Measurements from ENCODE around the gene MANF.

The MANF gene

GRCh38 chr3:51378065-51378464 is 7.0 kb upstream of the MANF start:
- Histone ChIP-seq H2AK5ac (ENCODE audit: low read length) (no peak overlapping the region), H3K18ac (ENCODE audit: low read length) (no peak overlapping the region), H2AFZ (ENCODE audit: insufficient read depth, low read length, poor library complexity) (no peak overlapping the region), H2BK120ac (ENCODE audit: insufficient read depth, low read length, poor library complexity) (no peak overlapping the region), H3K79me1 (ENCODE audit: low read length) (no peaks in the 10 kb centered on the region), H2BK5ac (ENCODE audit: low read depth, low read length, poor library complexity) (no peak overlapping the region), H3K27me3 (ENCODE audit: insufficient read depth, low read length) (no peaks in the 10 kb centered on the region), H3K9ac (ENCODE audit: low read length) (no peak overlapping the region), H4K91ac (ENCODE audit: low read depth, low read length) (no peak overlapping the region), H3K14ac (ENCODE audit: low read length) (no peak overlapping the region), H3K4me2 (ENCODE audit: low read length) (no peak overlapping the region), H3K4me3 (ENCODE audit: low read depth, low read length) (no peak overlapping the region), H4K12ac (ENCODE audit: low read depth, low read length) (no peak overlapping the region), H3K4me1 (ENCODE audit: control insufficient read depth in 1 of 2, insufficient read depth in 2 of 2, low read length in 2 of 2) (peaks cover 0 to 1% of the 10 kb centered on the region in 2 experiments), H3K9me3 (ENCODE audit: insufficient read depth, low read depth, low read length) (peaks cover under 1% of the 10 kb centered on the region), H3K27ac (ENCODE audit: low read depth, low read length) (no peak overlapping the region), H2BK12ac (ENCODE audit: low read length) (no peak overlapping the region), H3K4ac (ENCODE audit: low read depth, low read length) (no peak overlapping the region), H4K8ac (ENCODE audit: low read depth, low read length) (no peak overlapping the region), H3K36me3 (ENCODE audit: control insufficient read depth in 1 of 2, insufficient read depth in 2 of 2, low read length in 2 of 2) (peaks cover 5 to 26% of the 10 kb centered on the region in 2 experiments), H3K23ac (ENCODE audit: low read length) (no peak overlapping the region), H3K79me2 (ENCODE audit: control insufficient read depth, insufficient read depth, low read length, poor library complexity) (no peaks in the 10 kb centered on the region)
- no CpG with 5 or more reads among the region's 5 CpGs for WGBS (ENCODE audit: extremely low coverage, insufficient coverage, insufficient read length)
- DNase-seq, result no peak

DNA sequence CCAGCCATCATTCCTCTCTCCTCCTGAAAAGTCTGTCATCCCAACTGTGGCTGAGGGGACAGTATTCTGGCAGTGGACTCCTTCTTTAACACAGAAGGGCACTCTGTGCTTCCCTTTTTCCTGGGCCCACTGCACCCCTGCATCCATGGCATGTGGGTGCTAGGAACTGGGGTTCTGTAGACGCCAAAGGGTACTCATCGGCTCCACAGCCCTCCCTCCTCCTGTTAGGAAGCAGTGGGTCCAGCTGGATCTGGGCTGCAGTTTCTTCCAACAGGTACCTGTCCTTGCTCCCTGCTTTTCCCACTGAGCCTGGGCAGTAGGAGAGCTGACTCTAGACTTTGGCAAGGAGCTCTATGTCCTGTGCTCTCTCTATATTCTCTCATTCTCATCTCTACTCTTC is 6.4 kb upstream of the MANF start:
- no peak overlapping the region for H2BK120ac ChIP-seq (ENCODE audit: insufficient read depth, low read length, poor library complexity)
- H3K14ac ChIP-seq (ENCODE audit: low read length), result no peak overlapping the region

DNA sequence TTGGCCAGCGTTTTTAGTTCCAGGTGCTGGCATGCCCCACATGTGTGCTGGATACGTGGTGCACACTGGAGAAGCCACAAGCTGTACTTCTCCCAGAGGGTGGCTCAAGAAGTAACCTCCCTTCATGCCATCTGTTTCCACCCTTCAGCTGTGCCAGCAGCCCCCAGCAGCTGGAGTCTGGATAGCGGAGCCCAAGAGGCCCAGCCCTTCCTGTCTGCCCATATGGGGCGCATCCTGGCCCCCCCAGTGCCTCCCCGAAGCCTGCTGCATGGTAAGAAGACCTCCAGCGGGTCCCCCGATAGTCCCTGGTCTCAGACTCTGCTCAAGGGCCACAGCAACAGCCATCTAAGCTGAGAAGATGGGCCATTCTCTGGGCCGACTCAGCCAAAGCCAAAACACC is 5.8 kb upstream of the MANF start:
- Histone ChIP-seq H3K4me1 (ENCODE audit: control insufficient read depth in 1 of 2, insufficient read depth in 2 of 2, low read length in 2 of 2) (peaks cover 0 to 7% of the 10 kb centered on the region in 2 experiments), H3K27me3 (ENCODE audit: insufficient read depth, low read length) (no peaks in the 10 kb centered on the region), H4K8ac (ENCODE audit: low read depth, low read length) (no peak overlapping the region), H3K27ac (ENCODE audit: low read depth, low read length) (no peak overlapping the region), H3K9me3 (ENCODE audit: insufficient read depth, low read depth, low read length) (peaks cover 2% of the 10 kb centered on the region), H4K91ac (ENCODE audit: low read depth, low read length) (no peak overlapping the region), H2AFZ (ENCODE audit: insufficient read depth, low read length, poor library complexity) (no peak overlapping the region), H3K4me2 (ENCODE audit: low read length) (no peak overlapping the region), H3K9ac (ENCODE audit: low read length) (no peak overlapping the region), H3K79me2 (ENCODE audit: control insufficient read depth, insufficient read depth, low read length, poor library complexity) (peaks cover 3% of the 10 kb centered on the region), H3K4ac (ENCODE audit: low read depth, low read length) (no peak overlapping the region), H3K36me3 (ENCODE audit: control insufficient read depth in 1 of 2, insufficient read depth in 2 of 2, low read length in 2 of 2) (peaks cover 3 to 21% of the 10 kb centered on the region in 2 experiments), H3K23ac (ENCODE audit: low read length) (no peak overlapping the region), H2BK120ac (ENCODE audit: insufficient read depth, low read length, poor library complexity) (no peak overlapping the region), H3K79me1 (ENCODE audit: low read length) (peaks cover 2% of the 10 kb centered on the region), H4K12ac (ENCODE audit: low read depth, low read length) (no peak overlapping the region), H3K4me3 (ENCODE audit: low read depth, low read length) (no peak overlapping the region), H2BK12ac (ENCODE audit: low read length) (no peak overlapping the region), H3K18ac (ENCODE audit: low read length) (no peak overlapping the region), H2AK5ac (ENCODE audit: low read length) (no peak overlapping the region), H3K14ac (ENCODE audit: low read length) (no peak overlapping the region), H2BK5ac (ENCODE audit: low read depth, low read length, poor library complexity) (no peak overlapping the region)
- WGBS (ENCODE audit: extremely low coverage, insufficient coverage, insufficient read length), result no CpG with 5 or more reads among the region's 8 CpGs
- no peak for DNase-seq

More for the DNA sequence above, 6.4 kb upstream of the MANF start:
- Histone ChIP-seq H3K4me2 (ENCODE audit: low read length) (no peak overlapping the region), H2AFZ (ENCODE audit: insufficient read depth, low read length, poor library complexity) (no peak overlapping the region), H3K9ac (ENCODE audit: low read length) (no peak overlapping the region), H3K27ac (ENCODE audit: low read depth, low read length) (no peak overlapping the region), H2BK5ac (ENCODE audit: low read depth, low read length, poor library complexity) (no peak overlapping the region), H2AK5ac (ENCODE audit: low read length) (no peak overlapping the region), H2BK12ac (ENCODE audit: low read length) (no peak overlapping the region), H3K9me3 (ENCODE audit: insufficient read depth, low read depth, low read length) (peaks cover 2% of the 10 kb centered on the region), H3K79me1 (ENCODE audit: low read length) (no peaks in the 10 kb centered on the region), H4K8ac (ENCODE audit: low read depth, low read length) (no peak overlapping the region), H3K23ac (ENCODE audit: low read length) (no peak overlapping the region), H3K4me1 (ENCODE audit: control insufficient read depth in 1 of 2, insufficient read depth in 2 of 2, low read length in 2 of 2) (peaks cover 0 to 5% of the 10 kb centered on the region in 2 experiments), H3K27me3 (ENCODE audit: insufficient read depth, low read length) (no peaks in the 10 kb centered on the region), H4K12ac (ENCODE audit: low read depth, low read length) (no peak overlapping the region), H3K4ac (ENCODE audit: low read depth, low read length) (no peak overlapping the region), H3K79me2 (ENCODE audit: control insufficient read depth, insufficient read depth, low read length, poor library complexity) (no peaks in the 10 kb centered on the region), H4K91ac (ENCODE audit: low read depth, low read length) (no peak overlapping the region), H3K18ac (ENCODE audit: low read length) (no peak overlapping the region), H3K36me3 (ENCODE audit: control insufficient read depth in 1 of 2, insufficient read depth in 2 of 2, low read length in 2 of 2) (peaks cover 3 to 26% of the 10 kb centered on the region in 2 experiments), H3K4me3 (ENCODE audit: low read depth, low read length) (no peak overlapping the region)
- DNase-seq, result no peak
- no CpG with 5 or more reads among the region's 2 CpGs for WGBS (ENCODE audit: extremely low coverage, insufficient coverage, insufficient read length)

DNA sequence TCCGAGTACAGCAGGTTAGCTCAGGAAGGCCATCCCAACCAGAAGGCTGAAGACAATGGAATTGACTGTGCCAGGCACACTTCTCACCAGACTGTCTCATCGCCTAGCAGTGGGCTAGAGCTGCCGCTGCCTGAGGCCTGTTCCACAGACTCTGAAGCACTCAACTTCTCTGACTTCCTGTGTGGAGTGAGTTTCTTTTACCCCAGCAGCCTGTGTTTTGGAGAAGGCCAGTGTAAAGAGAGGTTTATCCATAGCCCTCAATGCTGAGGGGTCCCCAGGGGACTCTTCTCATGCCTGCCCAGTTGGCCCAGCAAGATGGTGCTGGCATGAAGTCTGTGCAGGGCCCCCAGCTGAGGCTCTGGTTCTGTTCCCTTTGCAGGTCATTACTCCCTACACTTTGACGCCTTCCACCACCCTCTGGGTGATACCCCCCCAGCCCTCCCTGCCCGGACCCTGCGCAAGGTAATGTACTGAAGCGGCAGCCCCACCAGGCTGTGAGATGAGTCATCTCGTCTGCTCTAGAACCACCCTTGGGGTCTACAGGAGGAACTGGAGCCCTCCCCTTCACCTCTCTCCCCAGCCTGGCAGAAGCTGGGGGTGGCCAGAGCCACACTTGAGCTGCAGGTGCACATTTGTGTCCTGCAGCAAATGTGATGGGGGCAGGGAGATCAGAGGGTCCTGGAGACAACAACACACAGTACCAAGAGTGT is 5.2 kb upstream of the MANF start:
- DNase-seq, result no peak
- no peak overlapping the region for H3K4me2 ChIP-seq (ENCODE audit: low read length)
- H2BK120ac ChIP-seq (ENCODE audit: insufficient read depth, low read length, poor library complexity), result no peak overlapping the region
- H3K79me1 ChIP-seq (ENCODE audit: low read length), result peaks cover 7% of the 10 kb centered on the region
- peaks cover 8% of the 10 kb centered on the region for H3K79me2 ChIP-seq (ENCODE audit: control insufficient read depth, insufficient read depth, low read length, poor library complexity)
- H2BK12ac ChIP-seq (ENCODE audit: low read length), result no peak overlapping the region
- no peak overlapping the region for H3K4ac ChIP-seq (ENCODE audit: low read depth, low read length)
- H3K23ac ChIP-seq (ENCODE audit: low read length), result no peak overlapping the region
- no peak overlapping the region for H2AK5ac ChIP-seq (ENCODE audit: low read length)
- no peak overlapping the region for H4K91ac ChIP-seq (ENCODE audit: low read depth, low read length)
- peaks cover 0 to 15% of the 10 kb centered on the region in 2 experiments for H3K36me3 ChIP-seq (ENCODE audit: control insufficient read depth in 1 of 2, insufficient read depth in 2 of 2, low read length in 2 of 2)
- H2BK5ac ChIP-seq (ENCODE audit: low read depth, low read length, poor library complexity), result no peak overlapping the region
- peaks cover 2% of the 10 kb centered on the region for H3K9me3 ChIP-seq (ENCODE audit: insufficient read depth, low read depth, low read length)
- H4K12ac ChIP-seq (ENCODE audit: low read depth, low read length), result no peak overlapping the region
- no peak overlapping the region for H3K14ac ChIP-seq (ENCODE audit: low read length)
- no peak overlapping the region for H3K18ac ChIP-seq (ENCODE audit: low read length)
- H3K4me3 ChIP-seq (ENCODE audit: low read depth, low read length), result no peak overlapping the region
- no peak overlapping the region for H3K27ac ChIP-seq (ENCODE audit: low read depth, low read length)
- H3K9ac ChIP-seq (ENCODE audit: low read length), result no peak overlapping the region
- no peak overlapping the region for H2AFZ ChIP-seq (ENCODE audit: insufficient read depth, low read length, poor library complexity)
- no CpG with 5 or more reads among the region's 8 CpGs for WGBS (ENCODE audit: extremely low coverage, insufficient coverage, insufficient read length)
- H3K4me1 ChIP-seq (ENCODE audit: control insufficient read depth in 1 of 2, insufficient read depth in 2 of 2, low read length in 2 of 2), result peaks cover 0 to 7% of the 10 kb centered on the region in 2 experiments
- no peaks in the 10 kb centered on the region for H3K27me3 ChIP-seq (ENCODE audit: insufficient read depth, low read length)
- no peak overlapping the region for H4K8ac ChIP-seq (ENCODE audit: low read depth, low read length)

Data from trophoblast cell (in vitro differentiated cells and primary cell).